IMR-90 (cell line): ENCODE measurements around the gene KCNJ1. TPM values are rescaled to one million over a fixed set of nuclear protein-coding genes. Genes with fewer than 3 reads are reported as not detected.

Source experiments
- ATAC-seq: fragments of 200-7000 bp; cut with Tn5 transposase; 2 replicates; pipeline ENCODE4 v1.9.1; 2020; ENCODE audit warnings: low read depth, mild to moderate bottlenecking, moderate library complexity
- BruUV-seq: library from RNA; stranded (reverse); fragments of 400-500 nt; replicated peaks from 2 replicates; lab custom pipeline; 2021; lab: Mats Ljungman, UMichigan
- CTCF ChIA-PET: fragments of 300-600 bp; formaldehyde crosslinking; extraction: SDS; loops from one replicate; lab custom pipeline; 2021; ENCODE audit warnings: antibody characterized with exemption; lab: Yijun Ruan, JAX
- POLR2A ChIA-PET: fragments of 300-600 bp; sonication (Branson Sonifier 250); formaldehyde crosslinking; loops from one replicate; lab custom pipeline; 2022; ENCODE audit warnings: antibody characterized with exemption; ENCODE audit not compliant: unreplicated experiment; lab: Charles Lee
- DNase-seq: peaks from one replicate; pipeline ENCODE4 v3.0.0; 2013
- H2AFZ ChIP-seq: replicated peaks from 2 replicates; pipeline ENCODE3; 2013; ENCODE audit warnings: low read length, mild to moderate bottlenecking; ENCODE audit not compliant: poor library complexity
- H2AK5ac ChIP-seq: 2 replicates; pipeline ENCODE4 v1.6.1; 2013; ENCODE audit warnings: low read depth, low read length, inconsistent platforms
- H2AK9ac ChIP-seq: replicated peaks from 2 replicates; pipeline ENCODE3; 2013; ENCODE audit warnings: mild to moderate bottlenecking, low read depth, low read length, moderate library complexity; ENCODE audit not compliant: poor library complexity
- H2BK120ac ChIP-seq: 2 replicates; pipeline ENCODE4 v1.6.1; 2013; ENCODE audit warnings: low read depth, low read length, inconsistent platforms
- H2BK15ac ChIP-seq: 3 replicates; pipeline ENCODE4 v1.6.1; 2013; ENCODE audit warnings: low read depth, low read length, inconsistent platforms
- H2BK20ac ChIP-seq: 2 replicates; pipeline ENCODE4 v1.6.1; 2013; ENCODE audit warnings: low read depth, mild to moderate bottlenecking, inconsistent platforms, low read length, moderate library complexity
- H2BK5ac ChIP-seq: 2 replicates; pipeline ENCODE4 v1.6.1; 2013; ENCODE audit warnings: mild to moderate bottlenecking, low read depth, low read length, inconsistent platforms; ENCODE audit not compliant: poor library complexity, severe bottlenecking
- H3K14ac ChIP-seq: replicated peaks from 2 replicates; pipeline ENCODE4 v1.6.1; 2013; ENCODE audit warnings: low read depth, low read length, inconsistent platforms
- H3K18ac ChIP-seq: 2 replicates; pipeline ENCODE4 v1.6.1; 2013; ENCODE audit warnings: low read depth, low read length, control low read depth
- H3K23ac ChIP-seq: 2 replicates; pipeline ENCODE4 v1.6.1; 2013; ENCODE audit warnings: low read depth, low read length, inconsistent platforms
- H3K27ac ChIP-seq: 2 replicates; pipeline ENCODE4 v1.5.1; 2013; ENCODE audit warnings: mild to moderate bottlenecking, control low read depth, low read length; ENCODE audit not compliant: insufficient read depth
- H3K27me3 ChIP-seq: 2 replicates; pipeline ENCODE4 v1.6.1; 2013; ENCODE audit warnings: low read length; ENCODE audit not compliant: control insufficient read depth, insufficient read depth
- H3K36me3 ChIP-seq: 2 replicates; pipeline ENCODE4 v1.6.1; 2013; ENCODE audit warnings: low read length, mixed read lengths; ENCODE audit not compliant: control insufficient read depth, insufficient read depth
- H3K4ac ChIP-seq: 2 replicates; pipeline ENCODE4 v1.6.1; 2013; ENCODE audit warnings: low read depth, low read length, inconsistent platforms
- H3K4me1 ChIP-seq: 2 replicates; pipeline ENCODE4 v1.6.1; 2013; ENCODE audit warnings: low read length, mixed read lengths; ENCODE audit not compliant: control insufficient read depth, insufficient read depth
- H3K4me2 ChIP-seq: 2 replicates; pipeline ENCODE4 v1.6.1; 2013; ENCODE audit warnings: low read depth, mild to moderate bottlenecking, control low read depth, low read length, moderate library complexity
- H3K4me3 ChIP-seq: 2 replicates; pipeline ENCODE4 v1.5.1; 2013; ENCODE audit warnings: low read depth, mild to moderate bottlenecking, control low read depth, low read length, moderate library complexity; ENCODE audit not compliant: insufficient read depth
- H3K56ac ChIP-seq: 2 replicates; pipeline ENCODE4 v1.6.1; 2013; ENCODE audit warnings: low read length, inconsistent platforms; ENCODE audit not compliant: insufficient read depth; ENCODE audit errors: extremely low read depth
- H3K79me1 ChIP-seq, 2 experiments: 2 replicates each; pipeline ENCODE4 v1.6.1; 2013; ENCODE audit warnings: low read length in 2 of 2, inconsistent platforms in 1 of 2, low read depth in 1 of 2
- H3K9ac ChIP-seq: 2 replicates; pipeline ENCODE4 v1.6.1; 2013; ENCODE audit warnings: low read depth, low read length, control low read depth
- H3K9me1 ChIP-seq: 2 replicates; pipeline ENCODE4 v1.6.1; 2013; ENCODE audit warnings: low read length, inconsistent platforms; ENCODE audit not compliant: insufficient read depth
- H3K9me3 ChIP-seq: 2 replicates; pipeline ENCODE4 v1.6.1; 2013; ENCODE audit warnings: low read length; ENCODE audit not compliant: control insufficient read depth, insufficient read depth
- H4K20me1 ChIP-seq: 2 replicates; pipeline ENCODE4 v1.6.1; 2013; ENCODE audit warnings: low read length, inconsistent platforms; ENCODE audit not compliant: insufficient read depth
- H4K5ac ChIP-seq: 2 replicates; pipeline ENCODE4 v1.6.1; 2013; ENCODE audit warnings: mild to moderate bottlenecking, low read depth, low read length, control low read depth
- H4K8ac ChIP-seq, 2 experiments: 2 replicates each; pipeline ENCODE4 v1.6.1; 2013; ENCODE audit warnings: low read depth in 2 of 2, low read length in 2 of 2, control low read depth in 1 of 2, inconsistent platforms in 1 of 2
- H4K91ac ChIP-seq: 2 replicates; pipeline ENCODE4 v1.6.1; 2013; ENCODE audit warnings: low read depth, low read length, inconsistent platforms; ENCODE audit not compliant: insufficient read depth
- BHLHE40 ChIP-seq: fragments of 150-350 bp; IDR thresholded peaks from 2 replicates; pipeline ENCODE4 v1.6.1; 2016; ENCODE audit warnings: mild to moderate bottlenecking, low read depth, low read length
- CHD1 ChIP-seq: IDR thresholded peaks from 2 replicates; pipeline ENCODE4 v1.6.1; 2012; ENCODE audit warnings: low read depth, low read length, improper control_type of control experiment
- CTCF ChIP-seq: conservative IDR thresholded peaks from 2 replicates; pipeline ENCODE4 v1.5.1; 2012; ENCODE audit warnings: mild to moderate bottlenecking, low read depth, low read length, improper control_type of control experiment
- MAFK ChIP-seq: IDR thresholded peaks from 2 replicates; pipeline ENCODE4 v1.6.1; 2012; ENCODE audit warnings: low read depth, low read length, improper control_type of control experiment
- MAZ ChIP-seq: IDR thresholded peaks from 2 replicates; pipeline ENCODE4 v1.6.1; 2012; ENCODE audit warnings: low read depth, mild to moderate bottlenecking, low read length, improper control_type of control experiment, moderate library complexity, borderline replicate concordance
- NFE2L2 ChIP-seq: fragments of 150-350 bp; IDR thresholded peaks from 2 replicates; pipeline ENCODE4 v1.6.1; 2016; ENCODE audit warnings: low read depth, mild to moderate bottlenecking, low read length
- RCOR1 ChIP-seq: IDR thresholded peaks from 2 replicates; pipeline ENCODE4 v1.6.1; 2012; ENCODE audit warnings: mild to moderate bottlenecking, low read length, improper control_type of control experiment; ENCODE audit not compliant: insufficient replicate concordance
- RFX5 ChIP-seq: IDR thresholded peaks from 2 replicates; pipeline ENCODE4 v1.8.0; 2012; ENCODE audit warnings: low read depth, mild to moderate bottlenecking, low read length, moderate library complexity
- WGBS, 2 experiments: methylation state at CpG; one replicate each; pipeline versions ENCODE4 v1.1.5 to v1.1.7; 2013; ENCODE audit warnings: missing lambda C conversion rate in 2 of 2; ENCODE audit not compliant: insufficient read length in 1 of 2; ENCODE audit errors: extremely low coverage in 2 of 2; 5-methylcytosine and 5-hydroxymethylcytosine counted together
- dilution Hi-C: fragments of 300-500 bp; cut with HindIII; formaldehyde crosslinking; loops from one replicate; pipeline ENCODE4 v1.14.3; 2018; ENCODE audit warnings: low sequenced_read_pairs; ENCODE audit not compliant: unreplicated experiment
- in situ Hi-C: fragments of 300-500 bp; cut with MboI; formaldehyde crosslinking; loops from 3 replicates; pipeline ENCODE4 v1.14.3; 2019; ENCODE audit warnings: low sequenced_read_pairs, inconsistent platforms, mixed read lengths
- intact Hi-C: fragments of 100-400 bp; cut with micrococcal nuclease; formaldehyde crosslinking; loops from 2 replicates; pipeline ENCODE4 v1.10.0; 2022
- polyA plus RNA-seq, 3 experiments: library from polyadenylated mRNA; depleted of rRNA; stranded (reverse); fragments of >200 nt; gene quantifications; 2 replicates each; pipeline ENCODE4 v1.2.3, GENCODE V29; 2012; ENCODE audit warnings: low replicate concordance in 1 of 3
- total RNA-seq: library from RNA; depleted of rRNA; stranded (reverse); fragments of >200 nt; gene quantifications from 2 replicates; pipeline ENCODE4 v1.2.3, GENCODE V29; 2012
- TF ChIP-seq, protein P1 (sequence below): fragments of 150-350 bp; IDR thresholded peaks from 2 replicates; pipeline ENCODE4 v1.6.1; 2016; ENCODE audit warnings: low read depth, mild to moderate bottlenecking, low read length, moderate library complexity, borderline replicate concordance

Gene KCNJ1
- total and polyA plus RNA-seq, 2 of the 4 experiments (the other 2 are of a cell fraction): not detected

- in situ Hi-C loops: no loop called here
- H4K91ac ChIP-seq: no peak overlapping the region
- no peak overlapping the region for H2AK5ac ChIP-seq
- H3K56ac ChIP-seq: no peak overlapping the region
- no peak overlapping the region for H4K5ac ChIP-seq
- no peaks in the 10 kb centered on the region for H3K9me3 ChIP-seq
- H3K27me3 ChIP-seq: peaks cover 77% of the 10 kb centered on the region
- H3K4me3 ChIP-seq: no peak overlapping the region
- H2BK5ac ChIP-seq: no peak overlapping the region
- H3K14ac ChIP-seq: no peak overlapping the region
- no peak overlapping the region for H2BK15ac ChIP-seq
- no peaks in the 10 kb centered on the region for H3K79me1 ChIP-seq
- ATAC-seq (no peak), DNase-seq (no peak)
- H2BK20ac ChIP-seq: no peak overlapping the region
- no peak overlapping the region for H3K9ac ChIP-seq
- no CpG with 5 or more reads among the region's 5 CpGs for WGBS, 2 experiments
- H3K4me2 ChIP-seq: no peak overlapping the region
- H3K9me1 ChIP-seq: no peaks in the 10 kb centered on the region
- no peak overlapping the region for H2AK9ac ChIP-seq
- ChIA-PET POLR2A (no interaction called here), CTCF (no interaction called here)
- no peak overlapping the region for H2BK120ac ChIP-seq
- no peak overlapping the region for H4K8ac ChIP-seq
- H3K27ac ChIP-seq: no peak overlapping the region
- no TSS peak for BruUV-seq
- TF ChIP-seq RFX5 (no peak), MAZ (no peak), CTCF (no peak), BHLHE40 (no peak), NFE2L2 (no peak), RCOR1 (no peak), MAFK (no peak), CHD1 (no peak)
- TF ChIP-seq, protein P1, sequence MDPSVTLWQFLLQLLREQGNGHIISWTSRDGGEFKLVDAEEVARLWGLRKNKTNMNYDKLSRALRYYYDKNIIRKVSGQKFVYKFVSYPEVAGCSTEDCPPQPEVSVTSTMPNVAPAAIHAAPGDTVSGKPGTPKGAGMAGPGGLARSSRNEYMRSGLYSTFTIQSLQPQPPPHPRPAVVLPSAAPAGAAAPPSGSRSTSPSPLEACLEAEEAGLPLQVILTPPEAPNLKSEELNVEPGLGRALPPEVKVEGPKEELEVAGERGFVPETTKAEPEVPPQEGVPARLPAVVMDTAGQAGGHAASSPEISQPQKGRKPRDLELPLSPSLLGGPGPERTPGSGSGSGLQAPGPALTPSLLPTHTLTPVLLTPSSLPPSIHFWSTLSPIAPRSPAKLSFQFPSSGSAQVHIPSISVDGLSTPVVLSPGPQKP: no peak
- H3K4ac ChIP-seq: no peak overlapping the region
- dilution Hi-C loops: no loop called here
- no peaks in the 10 kb centered on the region for H4K20me1 ChIP-seq
- no peak overlapping the region for H3K18ac ChIP-seq
- H2AFZ ChIP-seq: no peak overlapping the region
- no peaks in the 10 kb centered on the region for H3K36me3 ChIP-seq
- intact Hi-C loops: no loop called here
- no peak overlapping the region for H3K23ac ChIP-seq
- no peaks in the 10 kb centered on the region for H3K4me1 ChIP-seq
Observed at GRCh38 chr11:128877726-128878125, 10.6 kb upstream of the KCNJ1 start.
